ENCODE data around the gene TXNDC11. TPM values are rescaled to one million over a fixed set of nuclear protein-coding genes. Genes with fewer than 3 reads are reported as not detected.

TXNDC11 gene
- polyA plus RNA-seq, 1 donor (not counting 4 experiments of a cell fraction or from before 2014, with no cell fraction given) = 35.9 TPM

- Histone ChIP-seq H3K4me3 (ENCODE audit: control insufficient read depth in 2 of 3, extremely low read depth in 1 of 3, insufficient read depth in 2 of 3, low read depth in 1 of 3, low read length in 3 of 3) (peak overlapping the region; percentile 51 to 77 (median 73)), H3K9me3 (ENCODE audit: control insufficient read depth, low read depth, low read length) (no peaks in the 10 kb centered on the region), H3K36me3 (ENCODE audit: control insufficient read depth in 2 of 2, extremely low read depth in 1 of 2, insufficient read depth in 2 of 2, low read length in 2 of 2) (no peaks in the 10 kb centered on the region), H3K4me2 (ENCODE audit: control insufficient read depth, extremely low read depth, insufficient read depth, low read depth, low read length) (peak overlapping the region; percentile 67), H3K27me3 (ENCODE audit: control insufficient read depth, extremely low read depth, insufficient read depth, low read length) (no peaks in the 10 kb centered on the region), H3K79me2 (ENCODE audit: control insufficient read depth, insufficient read depth, low read length) (peaks cover 12% of the 10 kb centered on the region), H2AFZ (ENCODE audit: control insufficient read depth, low read length) (peak overlapping the region; percentile 33), H3K4me1 (ENCODE audit: control insufficient read depth, extremely low read depth, insufficient read depth, low read length) (peaks cover 2% of the 10 kb centered on the region), H3K9ac (ENCODE audit: control insufficient read depth, extremely low read depth, insufficient read depth, low read length) (peak overlapping the region; percentile 66), H3K9me1 (ENCODE audit: control insufficient read depth, extremely low read depth, insufficient read depth, low read length) (no peaks in the 10 kb centered on the region), H3K27ac (ENCODE audit: control insufficient read depth, insufficient read depth, low read length) (no peak overlapping the region), H4K20me1 (ENCODE audit: control insufficient read depth, extremely low read depth, insufficient read depth, low read length) (peaks cover 6% of the 10 kb centered on the region)
- TF ChIP-seq EZH2 (IDR thresholded peaks at IDR 0.05; ENCODE audit: low read length) (no peak), CTCF (optimal IDR thresholded peaks at IDR 0.05 in 1 of 3, IDR thresholded peaks at IDR 0.05 in 1 of 3, conservative IDR thresholded peaks at IDR 0.05 in 1 of 3; ENCODE audit: extremely low read depth in 1 of 3, insufficient read depth in 2 of 3, low read length in 3 of 3) (no peak)
- FAIRE-seq = no peak
- no peak for DNase-seq (ENCODE audit: low read depth, low spot score)
- dilution Hi-C loops (cut with MboI; ENCODE audit: extremely low pct_ligation_motif_present, low sequenced_read_pairs) = no loop called here
Measured at GRCh38 chr16:11668623-11669379, 73.9 kb downstream of the TXNDC11 start.

- Histone ChIP-seq H3K9me3 (ENCODE audit: control insufficient read depth, low read depth, low read length) (no peaks in the 10 kb centered on the region), H3K27ac (ENCODE audit: control insufficient read depth, insufficient read depth, low read length) (no peak within 1 kb of the TSS), H3K4me1 (ENCODE audit: control insufficient read depth, extremely low read depth, insufficient read depth, low read length) (peaks cover 2% of the 10 kb centered on the region), H3K4me3 (ENCODE audit: control insufficient read depth in 2 of 3, extremely low read depth in 1 of 3, insufficient read depth in 2 of 3, low read depth in 1 of 3, low read length in 3 of 3) (peak within 1 kb of the TSS; percentile 51 to 77 (median 73)), H3K36me3 (ENCODE audit: control insufficient read depth in 2 of 2, extremely low read depth in 1 of 2, insufficient read depth in 2 of 2, low read length in 2 of 2) (no peaks in the 10 kb centered on the region), H3K4me2 (ENCODE audit: control insufficient read depth, extremely low read depth, insufficient read depth, low read depth, low read length) (peak within 1 kb of the TSS; percentile 67), H4K20me1 (ENCODE audit: control insufficient read depth, extremely low read depth, insufficient read depth, low read length) (peaks cover 6% of the 10 kb centered on the region), H3K27me3 (ENCODE audit: control insufficient read depth, extremely low read depth, insufficient read depth, low read length) (no peaks in the 10 kb centered on the region), H3K9ac (ENCODE audit: control insufficient read depth, extremely low read depth, insufficient read depth, low read length) (peak within 1 kb of the TSS; percentile 66), H3K79me2 (ENCODE audit: control insufficient read depth, insufficient read depth, low read length) (peaks cover 12% of the 10 kb centered on the region), H3K9me1 (ENCODE audit: control insufficient read depth, extremely low read depth, insufficient read depth, low read length) (no peaks in the 10 kb centered on the region), H2AFZ (ENCODE audit: control insufficient read depth, low read length) (peak within 1 kb of the TSS; percentile 73)
- DNase-seq (ENCODE audit: low read depth, low spot score) = no peak
- no peak for FAIRE-seq
- TF ChIP-seq EZH2 (IDR thresholded peaks at IDR 0.05; ENCODE audit: low read length) = no peak
- TF ChIP-seq CTCF (optimal IDR thresholded peaks at IDR 0.05 in 1 of 3, IDR thresholded peaks at IDR 0.05 in 1 of 3, conservative IDR thresholded peaks at IDR 0.05 in 1 of 3; ENCODE audit: extremely low read depth in 1 of 3, insufficient read depth in 2 of 3, low read length in 3 of 3) = no peak
- dilution Hi-C loops (cut with MboI; ENCODE audit: extremely low pct_ligation_motif_present, low sequenced_read_pairs) = no loop called here
Measured at GRCh38 chr16:11667824-11668622, 74.6 kb downstream of the TXNDC11 start, which contains the start of gene SNN. SNN (plus strand) TSS chr16:11668455; CDS start chr16:11676060, 7,605 bp downstream.
